Stimulated activated CD8-positive, alpha-beta memory T cell treated with anti-CD3 and anti-CD28 coated beads, Interleukin-2, amount 100 ng/mL, for 1 hour (primary cell): Measurements from ENCODE around the gene ATP6V1C2.

Experiments used
- DNase-seq, 2 donors: peaks; one replicate each; pipeline ENCODE4 v3.0.0-alpha.2; 2020; ENCODE audit warnings: low read depth in 2 of 2

The ATP6V1C2 gene

DNA sequence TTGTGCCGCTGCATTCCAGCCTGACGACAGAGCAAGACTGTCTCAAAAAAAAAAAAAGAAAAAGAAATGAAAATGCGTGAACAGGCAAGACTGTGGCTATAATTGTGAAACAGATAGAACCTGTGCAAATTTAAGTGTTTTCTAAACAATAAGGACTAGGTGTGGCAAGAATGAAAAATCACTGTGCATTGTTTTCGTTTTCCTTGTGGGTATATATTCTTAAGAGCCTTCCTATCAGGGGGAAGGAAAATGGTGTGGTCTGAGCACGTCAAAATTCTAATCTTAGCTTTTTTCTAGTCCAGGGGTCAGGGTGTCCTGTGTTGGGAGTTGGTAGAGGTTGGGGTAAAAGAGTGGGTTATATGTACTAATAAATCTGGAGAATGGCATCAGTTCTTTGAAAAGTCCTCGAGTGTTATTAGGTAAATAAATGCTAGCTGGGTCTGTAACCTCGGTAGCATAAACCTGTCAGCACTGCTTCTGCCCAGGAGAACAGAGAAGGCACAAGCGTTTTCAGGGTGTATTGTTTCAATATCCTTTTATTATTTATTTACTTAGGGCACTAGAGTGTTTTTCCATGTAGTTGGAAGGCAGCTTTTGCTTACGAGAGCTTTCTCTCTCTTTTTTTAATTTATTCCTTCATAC, 11.6 kb downstream of the ATP6V1C2 start:
- DNase-seq: no peak

DNA sequence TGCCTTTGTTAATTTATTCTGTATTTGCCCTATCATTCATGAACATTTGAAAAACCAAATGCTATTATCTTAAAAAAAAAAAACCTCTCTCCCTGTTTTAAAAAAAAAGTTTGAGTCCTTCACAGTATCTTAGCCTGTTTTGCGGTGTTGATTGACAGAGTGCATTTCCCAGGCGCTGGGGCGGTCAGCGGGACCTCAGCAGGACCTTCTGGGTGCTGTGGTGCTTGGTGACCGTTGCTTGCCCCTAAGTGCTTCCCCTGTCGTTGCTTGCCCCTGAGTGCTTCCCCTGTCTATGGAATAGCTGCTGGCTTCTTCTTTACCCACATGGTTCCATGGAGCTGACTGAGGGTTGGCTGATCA, 12.1 kb downstream of the ATP6V1C2 start:
- DNase-seq: no peak

DNA sequence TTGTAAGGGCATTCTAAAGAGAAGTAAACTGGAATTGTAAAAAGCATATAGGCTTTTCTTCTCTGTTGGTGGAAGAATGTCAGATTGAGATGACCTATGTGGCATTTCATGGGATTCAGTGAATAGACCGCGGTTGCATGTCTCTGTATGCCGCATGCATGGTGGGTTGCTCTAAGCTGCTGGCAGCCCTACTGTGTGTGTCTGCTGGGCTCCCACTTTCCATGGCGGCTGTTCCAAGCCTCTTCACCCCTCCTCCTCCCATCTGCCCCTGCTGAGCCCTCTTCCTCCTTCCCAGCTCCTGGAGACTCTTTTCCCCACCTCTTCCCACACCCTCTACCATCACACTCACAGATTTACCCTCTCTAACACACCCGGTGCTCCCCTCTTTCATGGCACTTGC, 12.6 kb downstream of the ATP6V1C2 start:
- no peak for DNase-seq

DNA sequence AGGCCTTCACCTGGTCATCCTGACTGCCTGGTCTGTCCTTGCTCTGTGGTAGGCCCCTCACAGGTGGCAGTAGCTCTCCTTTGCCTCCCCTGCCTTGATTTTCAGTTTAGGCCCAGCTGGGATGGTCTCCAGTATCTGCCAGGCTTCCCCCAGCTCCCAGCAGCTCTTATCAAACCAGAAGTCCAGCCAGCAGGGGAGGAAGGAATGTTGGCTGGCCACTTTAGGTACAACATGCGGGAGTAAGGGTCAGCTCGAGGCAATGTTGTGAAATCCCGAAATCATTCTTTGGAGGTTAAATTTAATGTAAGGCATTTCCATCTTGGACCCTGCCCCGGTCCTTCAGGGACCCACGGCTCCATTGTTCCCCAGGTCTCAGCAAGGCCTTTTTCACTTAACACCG, 16.8 kb downstream of the ATP6V1C2 start:
- DNase-seq: no peak

DNA sequence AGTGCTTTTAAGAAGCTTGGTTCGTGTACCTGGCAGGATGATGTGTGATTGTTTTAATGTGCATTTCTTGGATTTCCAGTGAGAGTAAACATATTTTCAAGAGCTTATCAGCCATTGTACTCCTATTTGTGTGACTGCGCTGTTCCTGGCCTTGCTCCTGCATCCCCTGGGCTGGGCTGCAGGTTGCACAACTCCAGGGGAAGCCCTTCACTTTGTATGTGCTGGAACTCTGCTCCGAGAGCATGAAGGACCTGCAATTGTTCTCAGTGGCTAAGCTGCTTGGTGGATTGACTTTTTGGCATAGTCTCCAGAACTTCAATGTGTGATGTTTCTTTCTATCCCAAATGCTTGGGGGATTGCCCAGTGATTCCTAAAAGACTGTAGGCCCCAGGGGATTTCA, 18.8 kb downstream of the ATP6V1C2 start:
- no peak for DNase-seq

DNA sequence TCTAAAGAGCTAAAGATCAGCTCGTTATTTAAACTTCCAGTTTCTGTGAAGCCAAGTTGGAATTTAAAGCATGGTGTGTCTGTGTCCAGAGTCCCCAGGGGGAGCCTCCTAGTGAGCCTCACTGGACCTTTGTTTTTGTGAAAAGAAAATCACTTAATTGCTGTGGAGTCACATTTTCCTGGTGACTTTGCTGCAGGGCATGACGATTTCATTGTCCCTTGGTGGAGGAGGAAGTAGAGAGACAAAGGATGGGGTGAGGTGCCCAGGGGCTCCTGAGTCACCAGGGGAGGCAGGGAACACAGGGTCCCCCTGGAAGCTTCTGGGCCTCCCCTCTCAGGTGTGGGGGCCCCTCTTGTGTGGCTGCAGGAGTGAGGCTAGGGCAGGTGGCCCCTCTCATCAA, 19.7 kb downstream of the ATP6V1C2 start:
- no peak for DNase-seq

DNA sequence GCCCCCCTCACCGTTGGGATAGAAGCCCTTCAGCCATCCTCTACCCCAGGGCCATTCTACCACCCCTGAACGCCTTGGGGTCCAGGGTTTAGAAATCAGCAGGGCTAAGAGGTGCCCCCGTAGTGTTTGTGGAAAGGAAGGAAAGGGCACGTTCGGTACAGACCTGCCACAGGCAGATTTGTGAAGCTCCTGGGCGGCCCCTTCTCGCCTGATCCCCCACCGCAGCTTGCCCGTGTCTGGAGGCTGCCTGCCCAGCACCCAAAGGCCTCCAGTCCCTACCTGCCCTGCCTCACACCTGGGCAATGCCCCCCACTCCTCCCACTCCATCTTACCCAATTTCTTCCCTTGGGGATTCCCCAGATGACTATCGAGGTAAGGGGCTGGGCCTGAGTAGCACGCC, 21.2 kb downstream of the ATP6V1C2 start:
- no peak for DNase-seq

DNA sequence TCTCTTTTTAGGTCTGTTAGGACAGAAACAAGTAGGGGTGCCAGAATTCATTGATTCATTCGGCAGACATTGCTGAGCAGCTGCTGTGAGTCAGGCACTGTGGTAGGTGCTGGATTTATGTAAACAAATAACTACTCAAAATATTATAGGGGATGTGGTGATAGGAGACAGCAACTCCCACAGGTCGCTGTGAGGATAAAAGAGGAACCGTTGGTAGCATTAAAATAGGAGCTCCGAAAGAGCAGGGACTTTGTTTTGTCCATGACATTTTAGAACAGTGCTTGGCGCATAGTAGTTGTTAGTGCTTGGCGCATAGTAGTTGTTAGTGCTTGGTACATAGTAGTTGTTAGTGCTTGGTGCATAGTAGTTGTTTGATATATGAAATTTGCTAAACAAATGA, 29.2 kb downstream of the ATP6V1C2 start:
- no peak for DNase-seq

DNA sequence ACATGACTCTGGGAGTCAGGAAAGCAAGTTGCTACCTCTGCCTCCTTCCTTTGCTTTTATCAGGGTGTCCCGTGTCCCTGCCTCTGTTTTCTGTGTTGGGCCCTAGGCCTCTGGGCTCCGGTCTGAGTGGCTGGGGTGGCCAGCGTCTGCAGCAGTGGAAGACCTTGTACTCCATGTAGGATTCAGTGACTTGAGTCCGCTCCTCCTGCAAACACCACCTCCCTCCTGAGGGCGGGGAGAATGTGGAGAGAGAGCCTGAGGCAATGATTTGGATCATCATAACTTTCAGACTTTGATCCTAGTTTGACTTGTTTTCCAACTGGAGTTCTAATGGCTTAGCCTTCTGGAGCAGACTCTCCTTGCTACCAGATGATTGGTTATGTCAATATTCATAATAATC, 30.8 kb downstream of the ATP6V1C2 start:
- DNase-seq: no peak

DNA sequence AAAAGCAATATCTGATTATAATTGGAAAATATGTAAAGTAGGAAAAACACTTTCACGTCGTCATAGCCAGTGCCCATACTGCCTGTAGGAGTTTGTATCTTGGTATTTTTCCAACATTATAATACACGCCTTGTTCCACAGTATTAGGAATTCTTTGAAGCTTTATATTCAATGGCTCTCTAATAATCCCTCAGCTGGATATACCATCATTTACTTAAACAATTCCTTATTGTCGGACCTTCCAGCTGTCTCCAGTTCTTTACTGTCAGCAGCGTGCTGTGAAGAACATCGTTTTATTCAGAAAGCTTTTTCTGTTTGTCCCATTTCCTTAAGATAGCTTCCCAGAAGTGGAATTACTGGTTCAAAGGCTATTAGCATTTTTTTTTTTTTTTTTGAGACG, 31.7 kb downstream of the ATP6V1C2 start:
- no peak for DNase-seq

DNA sequence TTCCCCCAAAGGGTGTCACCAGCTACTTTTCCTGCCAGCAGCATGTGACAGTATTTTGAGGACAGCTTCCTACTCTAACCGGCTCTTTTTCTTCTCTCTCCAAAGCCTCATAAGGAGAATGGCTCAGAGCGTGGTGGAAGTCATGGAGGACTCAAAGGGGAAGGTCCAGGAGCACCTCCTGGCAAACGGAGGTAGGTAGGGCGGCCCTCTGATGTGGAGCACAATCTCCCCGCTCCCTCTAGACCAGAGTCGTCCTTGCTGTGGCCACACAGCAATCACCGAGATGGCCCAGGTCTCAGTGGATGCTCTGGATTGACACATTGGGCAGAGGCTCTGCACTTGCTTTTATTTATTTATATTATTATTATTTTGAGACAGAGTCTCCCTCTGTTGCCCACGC, 32.4 kb downstream of the ATP6V1C2 start:
- no peak for DNase-seq

DNA sequence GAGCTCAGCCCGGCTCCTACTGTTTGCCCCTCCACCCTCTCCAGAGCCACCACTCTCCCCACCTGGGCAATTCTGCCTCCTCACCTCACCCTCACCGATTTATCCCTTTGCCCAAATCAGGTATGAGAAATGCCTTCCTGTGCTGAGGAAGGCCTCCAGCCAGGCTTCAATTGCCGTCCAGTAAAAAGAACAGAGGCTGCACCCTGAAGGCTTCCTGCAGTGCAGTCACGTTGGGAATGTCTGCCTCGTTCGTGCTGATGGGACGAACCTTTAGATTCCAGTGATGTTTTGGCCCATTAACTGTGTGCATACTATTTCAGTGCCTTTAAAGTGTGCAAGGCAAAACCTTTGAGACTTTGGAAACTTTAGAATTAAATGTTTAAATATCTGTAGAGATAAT, 34.2 kb downstream of the ATP6V1C2 start:
- DNase-seq: no peak

DNA sequence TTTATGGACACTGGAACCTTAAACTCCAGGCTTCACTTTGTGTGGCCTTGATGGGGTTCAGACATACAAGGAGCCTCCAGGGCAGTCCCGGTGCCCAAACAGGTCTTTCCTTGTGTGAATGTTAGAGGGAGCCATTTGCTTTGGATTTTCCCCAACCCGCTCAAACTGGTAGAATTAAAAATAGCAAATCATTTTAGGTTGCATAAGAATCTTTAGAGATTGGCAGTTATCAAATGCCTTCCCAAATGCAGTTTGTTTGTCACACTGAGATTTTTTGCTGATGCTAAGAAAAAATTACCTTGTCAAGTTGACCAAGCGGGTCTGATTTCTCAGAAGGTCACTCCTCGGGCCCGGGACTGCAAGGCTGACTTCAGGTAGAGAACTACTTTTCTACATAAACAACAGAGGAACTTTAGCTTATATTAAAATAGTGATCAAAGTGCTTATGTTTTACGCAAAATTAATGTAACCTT, 36.4 kb downstream of the ATP6V1C2 start:
- DNase-seq: no peak

DNA sequence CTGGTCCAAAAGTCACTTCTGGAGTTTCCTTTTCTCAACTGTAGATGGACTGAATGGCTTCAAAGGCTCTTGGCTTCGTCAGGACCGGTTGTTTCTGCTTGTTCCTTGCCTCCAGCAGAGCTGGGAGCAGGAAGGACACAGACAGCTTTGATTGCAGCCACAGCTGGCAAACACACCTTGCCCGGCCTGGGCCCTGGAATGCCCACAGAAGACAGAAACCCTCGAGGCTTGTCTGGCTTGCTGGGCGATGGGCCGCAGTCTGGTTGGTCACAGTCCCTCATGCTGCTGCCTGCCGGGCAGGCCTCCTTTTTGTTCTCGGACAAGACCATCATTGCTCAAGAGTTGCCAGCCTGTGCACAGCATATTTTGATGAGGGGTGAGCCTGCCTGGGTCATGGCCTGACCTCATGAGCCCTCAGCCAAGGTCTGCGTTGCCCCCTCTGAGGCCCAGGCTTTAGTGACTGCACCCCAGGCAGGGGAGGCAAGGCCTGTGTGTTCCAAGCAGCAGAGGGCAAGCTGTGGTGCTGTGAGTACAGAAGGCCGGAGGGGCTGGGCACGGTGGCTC, 37.8 kb downstream of the ATP6V1C2 start:
- no peak for DNase-seq

DNA sequence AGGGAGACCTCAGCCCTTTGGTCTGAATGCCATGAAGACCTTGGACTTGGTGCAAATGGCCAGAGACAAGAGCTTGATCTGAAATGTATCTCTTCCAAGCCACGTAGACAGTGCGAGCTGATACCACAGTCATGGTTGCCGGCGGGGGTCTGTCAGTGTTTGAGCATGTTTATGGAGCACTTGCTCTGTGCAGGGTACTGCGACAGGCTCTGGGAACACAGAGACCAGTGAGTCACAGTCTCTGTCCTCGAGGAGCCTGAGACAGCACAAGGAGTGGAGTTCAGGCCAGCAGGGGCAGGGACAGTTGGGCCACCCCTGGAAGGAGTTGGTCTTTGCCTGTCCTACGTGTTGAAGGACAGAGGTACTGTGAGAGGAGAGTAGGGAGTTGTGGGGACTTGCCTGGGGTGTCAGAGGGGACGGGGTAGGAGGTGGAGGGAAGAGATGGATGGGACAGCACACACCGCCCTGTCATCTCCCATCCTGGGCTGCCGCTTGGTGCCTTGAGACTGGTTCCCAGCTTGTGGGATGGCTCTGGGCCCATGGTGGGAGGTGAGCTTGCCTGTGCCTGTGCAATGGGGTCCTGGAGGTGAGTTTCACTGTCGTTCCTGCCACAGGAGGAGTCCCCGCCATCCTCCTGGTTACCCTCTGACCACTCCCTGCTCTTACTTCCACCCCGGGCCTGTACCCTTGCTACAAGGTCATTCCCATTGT, 39.5 kb downstream of the ATP6V1C2 start:
- no peak for DNase-seq

DNA sequence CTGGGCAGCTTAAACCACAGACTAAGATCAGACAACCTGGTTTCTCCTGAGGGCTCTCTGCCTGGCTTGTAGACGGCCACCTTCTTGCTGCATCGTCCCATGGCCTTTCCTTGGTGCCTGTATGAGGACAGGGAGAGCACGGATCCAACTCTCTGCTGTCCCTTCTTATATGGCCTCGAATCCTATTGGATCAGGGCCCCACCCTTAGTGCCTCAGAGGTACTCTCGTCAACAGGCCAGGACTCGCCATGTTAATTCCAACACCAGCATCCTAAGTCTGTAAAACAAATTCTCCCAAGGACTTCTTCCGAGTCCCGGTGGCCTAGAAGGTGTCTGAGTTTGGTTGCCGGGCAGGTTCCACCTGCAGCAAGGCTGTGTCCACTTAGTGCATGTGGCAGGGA, 40.2 kb downstream of the ATP6V1C2 start:
- no peak for DNase-seq

DNA sequence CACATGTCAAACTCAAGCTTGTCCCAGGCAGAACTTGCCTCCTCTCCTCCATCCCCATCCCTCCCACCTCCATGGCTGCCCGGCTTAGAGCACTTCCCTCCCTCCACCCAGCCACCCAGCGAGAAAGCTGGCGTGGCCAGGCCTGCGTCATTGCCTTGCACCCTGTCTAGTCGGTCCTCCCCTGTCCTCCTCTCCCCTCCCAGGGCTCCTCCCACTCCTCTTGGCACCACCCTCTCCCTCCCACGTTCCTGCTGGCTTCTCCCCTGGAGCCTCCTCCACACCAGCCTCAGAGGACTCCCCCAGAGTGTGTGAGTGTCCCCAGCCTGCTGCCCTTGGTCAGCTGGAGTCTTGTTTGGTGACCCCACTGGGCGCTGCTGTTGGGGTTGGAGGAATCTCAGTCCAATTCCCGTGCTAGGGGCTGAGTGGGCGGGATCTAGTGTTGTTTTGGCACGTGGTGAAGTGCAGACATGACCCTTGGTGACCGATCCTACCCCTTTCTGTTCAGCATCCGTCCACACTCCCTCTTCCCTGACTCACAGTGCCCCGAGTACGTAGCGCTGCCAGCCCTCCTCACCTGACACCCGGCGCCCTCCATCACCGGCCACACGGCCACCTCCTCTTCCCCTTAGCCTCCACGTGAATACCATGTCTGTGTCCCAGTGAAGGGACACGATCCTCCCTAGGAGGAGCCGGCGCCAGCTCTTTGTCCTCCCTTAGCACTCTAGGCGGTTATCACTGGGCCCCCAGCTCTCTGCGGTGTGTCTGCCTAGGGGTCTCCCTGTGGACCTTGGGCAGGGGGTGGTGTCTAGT, 41.4 kb downstream of the ATP6V1C2 start:
- no peak for DNase-seq

DNA sequence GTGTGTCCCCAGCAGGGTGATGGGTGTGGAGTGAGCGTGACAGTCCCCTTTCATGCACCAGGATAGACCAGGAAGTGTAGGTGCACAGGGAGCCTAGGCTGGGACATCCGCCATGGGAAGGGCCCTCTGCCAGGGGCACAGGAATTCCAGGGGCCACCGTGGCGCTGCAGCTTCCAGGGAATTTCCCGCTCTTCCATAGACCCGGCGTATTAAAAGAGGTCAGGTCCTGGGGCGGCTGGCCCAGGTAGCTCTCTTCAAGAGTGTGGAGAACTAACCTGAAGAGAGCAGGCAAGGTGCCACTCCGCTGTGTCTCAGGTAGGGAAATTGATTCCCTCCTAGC, 42.0 kb downstream of the ATP6V1C2 start:
- DNase-seq: no peak

DNA sequence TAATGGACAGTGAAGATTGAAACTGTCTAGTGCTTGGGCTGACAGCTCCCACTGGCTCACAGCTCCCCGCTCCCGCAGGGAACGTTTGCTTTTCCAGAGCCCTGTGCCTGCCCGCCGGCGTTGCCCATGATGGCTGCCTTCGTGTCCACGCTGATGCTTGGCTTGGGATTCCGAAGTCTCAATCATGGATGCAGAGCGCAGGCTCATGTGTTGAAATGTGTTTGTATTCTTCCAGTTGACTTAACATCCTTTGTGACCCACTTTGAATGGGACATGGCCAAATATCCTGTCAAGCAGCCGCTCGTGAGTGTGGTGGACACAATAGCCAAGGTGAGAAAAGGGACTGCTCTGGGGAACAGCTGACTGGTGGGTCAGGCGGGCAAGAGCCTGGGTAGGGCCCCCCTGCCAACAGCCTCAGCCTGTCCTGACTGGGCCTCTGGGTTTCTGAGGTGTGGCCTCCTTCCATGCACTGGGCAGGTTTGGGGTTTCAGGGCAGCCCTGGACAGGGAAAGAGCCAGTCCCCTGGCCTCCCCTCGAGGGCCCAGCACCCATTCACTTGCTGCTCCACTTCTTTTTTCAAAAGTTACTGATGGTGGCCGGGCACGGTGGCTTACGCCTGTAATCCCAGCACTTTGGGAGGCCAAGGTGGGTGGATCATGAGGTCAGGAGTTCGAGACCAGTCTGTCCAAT, 42.8 kb downstream of the ATP6V1C2 start:
- no peak for DNase-seq

DNA sequence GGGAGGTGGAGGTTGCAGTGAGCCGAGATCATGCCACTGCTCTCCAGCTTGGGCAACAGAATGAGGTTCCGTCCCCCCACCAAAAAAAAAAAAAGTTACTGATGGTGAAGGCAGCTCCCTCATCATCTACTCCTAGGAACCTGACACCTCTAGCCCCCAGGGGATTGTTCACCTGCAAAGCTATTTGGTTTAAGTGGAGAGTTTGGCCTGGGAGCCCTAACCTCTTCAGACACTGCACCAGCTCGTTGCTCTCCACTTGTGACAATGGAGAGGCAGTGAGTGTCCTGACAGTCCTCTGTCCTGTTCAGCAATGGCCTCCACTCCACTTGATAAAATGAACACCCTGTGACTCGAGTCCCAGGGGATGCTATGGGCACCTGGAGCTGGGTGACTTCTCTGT, 43.5 kb downstream of the ATP6V1C2 start:
- no peak for DNase-seq

DNA sequence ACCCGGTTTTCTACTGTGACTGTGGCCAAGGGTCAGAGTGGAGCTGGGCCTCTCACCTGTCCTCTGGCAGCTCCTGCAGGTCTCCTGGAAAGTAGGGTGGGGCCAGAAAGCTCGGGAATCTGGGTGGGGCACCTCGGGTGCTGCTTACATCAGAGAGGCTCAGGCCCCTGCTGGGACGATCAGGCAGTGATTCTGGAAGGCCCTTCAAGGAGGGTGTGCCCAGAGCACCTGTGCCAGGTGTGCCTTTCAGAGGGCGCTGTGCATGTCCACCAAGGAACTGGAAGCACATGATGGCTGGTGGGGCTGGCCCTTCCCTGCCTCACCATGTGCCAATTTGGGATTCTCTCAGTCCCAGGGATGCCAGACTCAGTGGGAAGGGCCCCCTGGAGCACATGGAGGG, 44.0 kb downstream of the ATP6V1C2 start:
- DNase-seq: no peak

DNA sequence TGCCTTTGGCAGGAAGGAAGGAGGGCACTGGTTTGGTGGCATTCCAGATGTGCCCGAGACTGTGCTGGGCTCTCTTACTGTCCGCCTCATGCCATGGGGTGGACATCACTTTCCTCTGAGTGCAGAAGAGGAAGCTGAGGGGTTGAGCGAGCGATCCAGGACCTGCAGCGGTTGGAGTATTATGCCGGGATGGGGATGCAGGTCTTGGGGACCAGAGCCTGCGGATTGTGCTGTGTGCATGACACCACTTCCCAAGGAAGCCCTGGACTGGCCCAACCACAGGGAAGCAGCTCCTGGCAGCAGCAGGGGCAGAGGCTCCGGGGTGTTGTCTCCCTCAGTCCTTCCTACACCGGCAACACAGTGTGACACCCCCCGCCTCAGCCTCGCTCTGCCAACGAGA, 44.5 kb downstream of the ATP6V1C2 start:
- DNase-seq: no peak
